Measurements from ENCODE around the gene GPATCH3.

Gene GPATCH3

DNA sequence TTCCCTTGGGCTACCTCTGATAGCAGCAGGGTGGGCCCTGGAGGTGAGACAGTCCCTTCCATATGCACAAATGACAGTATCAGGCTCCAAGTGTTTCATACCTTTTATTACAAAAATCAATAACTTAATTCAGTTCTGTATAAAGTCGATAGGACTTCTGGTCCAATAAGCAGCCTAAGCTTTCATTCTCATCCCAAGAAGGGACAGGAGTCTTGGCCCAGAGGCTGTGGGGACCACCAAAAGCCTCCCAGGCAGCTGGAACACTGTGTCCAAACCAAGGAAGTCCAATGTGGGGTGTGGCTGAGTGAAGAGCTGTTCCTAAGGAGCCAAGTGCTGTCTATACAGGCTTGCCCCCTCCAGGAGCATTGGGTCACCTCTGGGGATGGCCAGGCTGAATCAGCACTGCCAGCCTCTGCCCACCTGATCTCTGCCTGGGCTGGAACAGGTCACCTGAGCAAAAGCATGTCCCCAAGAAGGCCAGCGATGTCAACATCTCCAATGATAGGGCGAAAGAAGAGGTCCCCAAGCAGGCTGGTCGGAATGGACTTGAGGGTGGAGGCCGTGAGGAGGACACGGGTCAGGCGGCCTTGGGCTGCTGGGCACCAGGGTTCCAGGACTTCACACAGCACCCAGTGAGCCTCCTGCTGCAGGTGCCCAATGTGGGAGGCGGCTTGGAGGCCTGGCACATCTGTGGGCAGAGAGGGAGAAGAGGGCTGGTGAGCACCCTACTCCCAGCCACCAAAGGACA, 11.3 kb upstream of the GPATCH3 start:
- H3K27ac ChIP-seq (ENCODE audit: low read length) = no peak overlapping the region
- no peak overlapping the region for H3K4me3 ChIP-seq (ENCODE audit: low read length)
- no peak overlapping the region for H3K9ac ChIP-seq (ENCODE audit: low read length)
- H3K4me1 ChIP-seq (ENCODE audit: control insufficient read depth, low read depth, low read length) = no peaks in the 10 kb centered on the region
- H3K36me3 ChIP-seq (ENCODE audit: control insufficient read depth, low read depth, low read length) = no peaks in the 10 kb centered on the region
- H3K27me3 ChIP-seq (ENCODE audit: control insufficient read depth, insufficient read depth, low read length) = no peaks in the 10 kb centered on the region
- H3K9me3 ChIP-seq (ENCODE audit: control insufficient read depth, low read depth, low read length) = no peaks in the 10 kb centered on the region

- H3K36me3 ChIP-seq (ENCODE audit: control insufficient read depth, low read depth, low read length) = no peaks in the 10 kb centered on the region
- H3K4me3 ChIP-seq (ENCODE audit: low read length) = no peak overlapping the region
- no peak overlapping the region for H3K9ac ChIP-seq (ENCODE audit: low read length)
- H3K9me3 ChIP-seq (ENCODE audit: control insufficient read depth, low read depth, low read length) = no peaks in the 10 kb centered on the region
- no peak overlapping the region for H3K27ac ChIP-seq (ENCODE audit: low read length)
- H3K27me3 ChIP-seq (ENCODE audit: control insufficient read depth, insufficient read depth, low read length) = no peaks in the 10 kb centered on the region
- H3K4me1 ChIP-seq (ENCODE audit: control insufficient read depth, low read depth, low read length) = no peaks in the 10 kb centered on the region
These were observed 10.3 kb upstream of the GPATCH3 start for GRCh38 chr1:26910343-26911160.

GRCh38 chr1:26909951-26910342, 9.7 kb upstream of the GPATCH3 start:
- no peaks in the 10 kb centered on the region for H3K36me3 ChIP-seq (ENCODE audit: control insufficient read depth, low read depth, low read length)
- no peaks in the 10 kb centered on the region for H3K9me3 ChIP-seq (ENCODE audit: control insufficient read depth, low read depth, low read length)
- no peaks in the 10 kb centered on the region for H3K4me1 ChIP-seq (ENCODE audit: control insufficient read depth, low read depth, low read length)
- H3K9ac ChIP-seq (ENCODE audit: low read length) = no peak overlapping the region
- H3K27ac ChIP-seq (ENCODE audit: low read length) = no peak overlapping the region
- H3K4me3 ChIP-seq (ENCODE audit: low read length) = no peak overlapping the region
- H3K27me3 ChIP-seq (ENCODE audit: control insufficient read depth, insufficient read depth, low read length) = no peaks in the 10 kb centered on the region

DNA sequence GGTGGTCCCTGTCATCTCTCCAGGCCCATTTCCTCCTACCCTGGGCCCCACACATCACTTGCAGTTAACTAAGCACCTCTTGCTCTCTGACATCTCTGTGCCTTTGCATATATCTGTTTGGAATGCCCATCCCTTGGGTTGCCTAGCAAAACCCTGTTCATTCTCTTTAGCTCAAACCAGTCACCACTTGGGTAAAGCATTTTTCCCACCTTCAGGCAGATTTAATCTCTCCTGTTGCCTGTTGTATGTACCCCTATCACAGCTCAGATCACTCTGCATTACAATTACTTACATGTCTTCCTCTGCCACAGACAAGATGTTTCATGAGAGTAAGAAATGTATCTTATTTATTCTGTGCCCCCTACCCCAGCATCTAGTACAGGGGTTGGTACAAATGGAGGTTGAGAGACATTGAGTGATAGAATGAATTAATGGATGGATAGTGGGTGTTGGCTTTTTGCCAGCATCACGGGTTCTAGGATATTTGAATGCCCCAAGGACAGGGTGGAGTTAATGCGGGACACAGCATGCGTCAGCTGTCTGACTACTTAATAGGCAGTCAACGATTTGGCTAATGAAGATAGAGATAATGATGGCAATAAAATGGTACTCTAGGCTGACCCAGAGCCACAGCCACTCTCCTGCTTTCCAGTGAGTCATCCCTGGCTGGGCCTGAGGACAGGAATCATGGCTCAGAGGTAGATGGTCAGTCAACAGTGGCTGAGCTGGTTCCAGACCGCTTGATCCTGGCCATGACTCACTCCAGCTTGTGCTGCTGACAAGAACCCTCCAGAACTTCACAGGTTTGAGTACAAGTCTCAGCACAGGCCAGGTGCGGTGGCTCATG, 7.0 kb upstream of the GPATCH3 start:
- no peak overlapping the region for H3K27ac ChIP-seq (ENCODE audit: low read length)
- no peaks in the 10 kb centered on the region for H3K9me3 ChIP-seq (ENCODE audit: control insufficient read depth, low read depth, low read length)
- no peaks in the 10 kb centered on the region for H3K36me3 ChIP-seq (ENCODE audit: control insufficient read depth, low read depth, low read length)
- H3K27me3 ChIP-seq (ENCODE audit: control insufficient read depth, insufficient read depth, low read length) = no peaks in the 10 kb centered on the region
- H3K4me1 ChIP-seq (ENCODE audit: control insufficient read depth, low read depth, low read length) = no peaks in the 10 kb centered on the region
- no peak overlapping the region for H3K9ac ChIP-seq (ENCODE audit: low read length)
- H3K4me3 ChIP-seq (ENCODE audit: low read length) = no peak overlapping the region

- Histone ChIP-seq H3K4me1 (ENCODE audit: control insufficient read depth, low read depth, low read length) (no peaks in the 10 kb centered on the region), H3K27ac (ENCODE audit: low read length) (peak overlapping the region; percentile 78), H3K27me3 (ENCODE audit: control insufficient read depth, insufficient read depth, low read length) (no peaks in the 10 kb centered on the region), H3K36me3 (ENCODE audit: control insufficient read depth, low read depth, low read length) (peaks cover 9% of the 10 kb centered on the region), H3K9me3 (ENCODE audit: control insufficient read depth, low read depth, low read length) (no peaks in the 10 kb centered on the region), H3K4me3 (ENCODE audit: low read length) (peak overlapping the region; percentile 88), H3K9ac (ENCODE audit: low read length) (peak overlapping the region; percentile 92)
These were observed 696 bp upstream of the GPATCH3 start for GRCh38 chr1:26900815-26901511.

- H3K4me1 ChIP-seq (ENCODE audit: control insufficient read depth, low read depth, low read length) = no peaks in the 10 kb centered on the region
These were observed 2.9 kb downstream of the GPATCH3 start for GRCh38 chr1:26897351-26897750.

DNA sequence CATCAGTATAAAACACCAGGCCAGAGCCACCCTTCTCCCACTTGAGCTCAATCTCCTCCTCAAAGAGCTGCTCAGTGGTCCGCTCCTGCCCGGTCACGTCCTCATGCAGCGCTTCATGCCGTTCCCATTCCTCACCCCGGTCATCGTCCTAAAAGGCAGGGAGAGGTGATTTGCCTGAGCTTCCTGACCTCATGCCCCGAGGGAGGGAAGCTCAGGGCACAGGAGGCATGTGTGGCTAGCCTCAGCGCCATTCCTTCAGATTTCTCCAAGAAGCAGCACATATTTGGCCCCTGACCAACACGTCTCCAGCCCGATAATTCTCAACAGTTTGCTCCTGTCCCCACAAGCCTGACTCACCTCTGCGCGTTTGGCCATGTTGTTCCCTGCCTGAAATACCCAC, 6.0 kb downstream of the GPATCH3 start:
- Histone ChIP-seq H3K36me3 (ENCODE audit: control insufficient read depth, low read depth, low read length) (peaks cover 32% of the 10 kb centered on the region), H3K4me1 (ENCODE audit: control insufficient read depth, low read depth, low read length) (no peaks in the 10 kb centered on the region), H3K9me3 (ENCODE audit: control insufficient read depth, low read depth, low read length) (no peaks in the 10 kb centered on the region), H3K27ac (ENCODE audit: low read length) (no peak overlapping the region), H3K4me3 (ENCODE audit: low read length) (no peak overlapping the region), H3K9ac (ENCODE audit: low read length) (no peak overlapping the region), H3K27me3 (ENCODE audit: control insufficient read depth, insufficient read depth, low read length) (no peaks in the 10 kb centered on the region)

More at GRCh38 chr1:26897351-26897750, 2.9 kb downstream of the GPATCH3 start:
- Histone ChIP-seq H3K27me3 (ENCODE audit: control insufficient read depth, insufficient read depth, low read length) (no peaks in the 10 kb centered on the region), H3K4me3 (ENCODE audit: low read length) (no peak overlapping the region), H3K9ac (ENCODE audit: low read length) (no peak overlapping the region), H3K36me3 (ENCODE audit: control insufficient read depth, low read depth, low read length) (peaks cover 31% of the 10 kb centered on the region), H3K9me3 (ENCODE audit: control insufficient read depth, low read depth, low read length) (no peaks in the 10 kb centered on the region), H3K27ac (ENCODE audit: low read length) (no peak overlapping the region)

- H3K27ac ChIP-seq (ENCODE audit: low read length) = no peak overlapping the region
- no peaks in the 10 kb centered on the region for H3K4me1 ChIP-seq (ENCODE audit: control insufficient read depth, low read depth, low read length)
- H3K9ac ChIP-seq (ENCODE audit: low read length) = peak overlapping the region; percentile 41
- H3K27me3 ChIP-seq (ENCODE audit: control insufficient read depth, insufficient read depth, low read length) = no peaks in the 10 kb centered on the region
- H3K9me3 ChIP-seq (ENCODE audit: control insufficient read depth, low read depth, low read length) = no peaks in the 10 kb centered on the region
- H3K4me3 ChIP-seq (ENCODE audit: low read length) = peak overlapping the region; percentile 82
- peaks cover 35% of the 10 kb centered on the region for H3K36me3 ChIP-seq (ENCODE audit: control insufficient read depth, low read depth, low read length)
These were observed 9.8 kb downstream of the GPATCH3 start for GRCh38 chr1:26890467-26890796.

DNA sequence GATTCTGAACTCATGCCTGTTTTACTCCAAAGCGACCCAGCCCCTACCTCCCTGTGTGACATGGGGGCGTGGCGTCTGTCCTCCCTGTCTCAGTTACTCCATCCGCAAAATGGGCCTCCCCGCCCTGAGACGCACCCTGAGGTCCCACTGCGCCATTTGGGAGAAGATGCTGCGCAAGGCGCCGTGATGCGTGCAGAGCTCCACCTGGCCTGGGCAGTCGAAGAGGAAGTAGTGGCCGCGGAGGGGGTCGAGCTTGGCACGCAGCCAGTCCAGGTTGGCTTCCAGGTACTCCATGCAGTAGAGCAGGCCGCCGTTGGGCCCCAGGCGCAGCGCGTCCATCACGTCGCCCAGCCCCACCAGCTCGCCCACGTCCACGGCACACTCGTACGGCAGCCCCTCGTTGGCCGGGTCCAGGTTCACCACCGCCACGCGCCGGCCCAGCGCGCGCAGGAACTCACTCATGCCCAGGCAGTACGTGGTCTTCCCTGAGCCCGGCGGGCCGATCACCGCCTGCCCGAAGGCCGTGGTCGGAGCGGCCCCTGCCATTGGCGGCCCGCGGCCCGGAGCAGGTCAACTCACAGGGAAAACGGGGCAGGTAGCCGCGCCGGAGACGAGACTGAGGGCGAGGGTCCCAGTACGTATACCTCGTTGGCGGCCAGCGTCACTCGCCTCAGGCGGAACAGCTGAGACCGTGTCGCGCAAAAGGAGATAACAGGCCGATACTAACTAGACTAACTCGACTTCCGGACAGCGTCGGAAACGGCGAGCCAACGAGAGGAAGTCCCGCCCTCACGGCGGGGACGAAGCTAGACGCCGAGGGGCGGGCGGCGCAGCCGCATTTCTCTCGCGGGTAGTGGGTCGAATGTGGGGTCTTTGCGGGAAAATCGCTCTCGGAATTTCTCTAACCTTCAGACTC, 10.5 kb downstream of the GPATCH3 start, which contains the start of gene GPN2:
Gene GPN2 (minus strand): TSS at position 733 of the 916 bp plus-strand sequence. CDS start 187 bp downstream, at position 546.
- Histone ChIP-seq H3K4me3 (ENCODE audit: low read length) (peak within 1 kb of the TSS; percentile 82), H3K36me3 (ENCODE audit: control insufficient read depth, low read depth, low read length) (peaks cover 41% of the 10 kb centered on the region), H3K4me1 (ENCODE audit: control insufficient read depth, low read depth, low read length) (no peaks in the 10 kb centered on the region), H3K9ac (ENCODE audit: low read length) (peak within 1 kb of the TSS; percentile 41), H3K27ac (ENCODE audit: low read length) (no peak within 1 kb of the TSS), H3K27me3 (ENCODE audit: control insufficient read depth, insufficient read depth, low read length) (no peaks in the 10 kb centered on the region), H3K9me3 (ENCODE audit: control insufficient read depth, low read depth, low read length) (no peaks in the 10 kb centered on the region)

DNA sequence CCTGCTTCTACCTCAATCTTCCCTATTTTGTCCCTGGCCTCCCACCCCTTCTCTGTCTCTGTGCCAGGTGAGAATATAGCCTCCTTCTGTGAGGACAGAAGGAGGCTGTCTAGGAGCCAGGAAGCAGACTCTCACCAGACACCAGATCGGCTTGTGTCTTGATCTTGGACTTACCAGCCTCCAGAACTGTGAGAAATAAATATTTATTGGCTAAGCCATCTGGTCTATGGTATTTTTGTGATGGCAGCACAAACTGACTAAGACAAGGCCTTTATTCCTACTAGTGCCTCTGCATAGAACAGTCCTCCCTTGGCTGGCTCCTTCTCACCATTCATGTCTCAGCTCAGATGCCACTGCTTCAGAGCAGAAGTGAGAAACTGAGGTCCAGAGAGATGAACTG, 12.0 kb downstream of the GPATCH3 start:
- no peak overlapping the region for H3K4me3 ChIP-seq (ENCODE audit: low read length)
- H3K9me3 ChIP-seq (ENCODE audit: control insufficient read depth, low read depth, low read length) = no peaks in the 10 kb centered on the region
- no peaks in the 10 kb centered on the region for H3K4me1 ChIP-seq (ENCODE audit: control insufficient read depth, low read depth, low read length)
- H3K9ac ChIP-seq (ENCODE audit: low read length) = no peak overlapping the region
- no peaks in the 10 kb centered on the region for H3K27me3 ChIP-seq (ENCODE audit: control insufficient read depth, insufficient read depth, low read length)
- peaks cover 46% of the 10 kb centered on the region for H3K36me3 ChIP-seq (ENCODE audit: control insufficient read depth, low read depth, low read length)
- no peak overlapping the region for H3K27ac ChIP-seq (ENCODE audit: low read length)
